WTC11 (cell line): ENCODE results near the gene CTDP1. TPM values are rescaled to one million over a fixed set of nuclear protein-coding genes. Genes with fewer than 3 reads are reported as not detected.

Experiments
- ATAC-seq: fragments of 200-7000 bp; cut with Tn5 transposase; 2 replicates; pipeline ENCODE4 v1.10.0; 2021; ENCODE audit warnings: mild to moderate bottlenecking, moderate library complexity
- CTCF ChIA-PET: fragments of 300-600 bp; sonication (Branson Sonifier 250); formaldehyde crosslinking; loops from one replicate; lab custom pipeline; 2021; ENCODE audit warnings: antibody characterized with exemption; lab: Charles Lee
- POLR2A ChIA-PET: fragments of 350-600 bp; sonication (Branson Sonifier 250); formaldehyde crosslinking; loops from one replicate; lab custom pipeline; 2021; ENCODE audit warnings: antibody characterized with exemption; lab: Charles Lee
- DNase-seq: peaks from one replicate; pipeline ENCODE4 v3.0.0; 2021; ENCODE audit warnings: low spot score
- H3K27ac Mint-ChIP-seq: 2 replicates; pipeline ENCODE4 v1.8.0; 2021; ENCODE audit warnings: mixed read lengths
- H3K27me3 Mint-ChIP-seq: 2 replicates; pipeline ENCODE4 v1.8.0; 2021; ENCODE audit warnings: low read depth, mild to moderate bottlenecking, moderate library complexity, mixed read lengths
- H3K36me3 Mint-ChIP-seq: 2 replicates; pipeline ENCODE4 v1.8.0; 2021; ENCODE audit warnings: mixed read lengths
- H3K4me1 Mint-ChIP-seq: 2 replicates; pipeline ENCODE4 v1.8.0; 2022; ENCODE audit warnings: mixed read lengths
- H3K4me3 Mint-ChIP-seq: 2 replicates; pipeline ENCODE4 v1.8.0; 2021; ENCODE audit warnings: mild to moderate bottlenecking, moderate library complexity, mixed read lengths
- H3K9me3 Mint-ChIP-seq: 2 replicates; pipeline ENCODE4 v1.8.0; 2021; ENCODE audit warnings: mixed read lengths
- FOXP1 ChIP-seq: sonication (generic); formaldehyde crosslinking; IDR thresholded peaks from 2 replicates; pipeline ENCODE4 v1.8.0; 2022; ENCODE audit warnings: missing genetic modification reagents, mild to moderate bottlenecking, moderate library complexity, borderline replicate concordance
- GRHL2 ChIP-seq: fragments of 250-450 bp; sonication (Bioruptor Pico); IDR thresholded peaks from 2 replicates; pipeline ENCODE4 v1.8.0; 2022; ENCODE audit warnings: mild to moderate bottlenecking, moderate library complexity; ENCODE audit not compliant: insufficient replicate concordance, severe bottlenecking
- JUN ChIP-seq: sonication (generic); formaldehyde crosslinking; IDR thresholded peaks from 2 replicates; pipeline ENCODE4 v1.8.0; 2023; ENCODE audit warnings: mild to moderate bottlenecking, missing genetic modification reagents
- MXD4 ChIP-seq: fragments of 250-450 bp; sonication (Bioruptor Pico); IDR thresholded peaks from 2 replicates; pipeline ENCODE4 v1.8.0; 2021; ENCODE audit warnings: mild to moderate bottlenecking, moderate library complexity, borderline replicate concordance
- NFE2L1 ChIP-seq: sonication (generic); formaldehyde crosslinking; IDR thresholded peaks from 2 replicates; pipeline ENCODE4 v1.8.1; 2023; ENCODE audit warnings: missing genetic modification reagents
- NFYB ChIP-seq: sonication (generic); formaldehyde crosslinking; conservative IDR thresholded peaks from 2 replicates; pipeline ENCODE4 v1.8.0; 2022; ENCODE audit warnings: low read depth, missing genetic modification reagents
- NR2C2 ChIP-seq: sonication (generic); formaldehyde crosslinking; IDR thresholded peaks from 2 replicates; pipeline ENCODE4 v1.8.0; 2022; ENCODE audit warnings: mild to moderate bottlenecking, missing genetic modification reagents
- TCF7 ChIP-seq: sonication (generic); formaldehyde crosslinking; IDR thresholded peaks from 2 replicates; pipeline ENCODE4 v1.8.0; 2022; ENCODE audit warnings: mild to moderate bottlenecking, low read depth, missing genetic modification reagents, moderate library complexity
- total RNA-seq: library from RNA; stranded (reverse); gene quantifications from 3 replicates; pipeline ENCODE4 v1.2.3, GENCODE V29; 2021
- TF ChIP-seq, protein P1 (sequence below): fragments of 250-450 bp; sonication (Bioruptor Pico); conservative IDR thresholded peaks from 2 replicates; pipeline ENCODE4 v1.9.0; 2021; ENCODE audit warnings: mild to moderate bottlenecking
- TF ChIP-seq, protein P2 (sequence below): fragments of 250-450 bp; sonication (Bioruptor Pico); IDR thresholded peaks from 2 replicates; pipeline ENCODE4 v1.9.0; 2021; ENCODE audit warnings: mild to moderate bottlenecking, borderline replicate concordance
- TF ChIP-seq, protein P3 (sequence below): sonication (generic); formaldehyde crosslinking; IDR thresholded peaks from 2 replicates; pipeline ENCODE4 v1.8.1; 2022; ENCODE audit warnings: mild to moderate bottlenecking, missing genetic modification reagents, moderate library complexity, borderline replicate concordance
- TF ChIP-seq, protein P4 (sequence below): sonication (generic); formaldehyde crosslinking; IDR thresholded peaks from 2 replicates; pipeline ENCODE4 v1.8.1; 2023; ENCODE audit warnings: mild to moderate bottlenecking, missing genetic modification reagents, moderate library complexity
- TF ChIP-seq, protein P5 (sequence below): sonication (generic); formaldehyde crosslinking; IDR thresholded peaks from 2 replicates; pipeline ENCODE4 v1.8.1; 2023; ENCODE audit warnings: mild to moderate bottlenecking, missing genetic modification reagents

The CTDP1 gene
- total RNA-seq, 1 experiment from 2014 or later, result 39.7 TPM

DNA sequence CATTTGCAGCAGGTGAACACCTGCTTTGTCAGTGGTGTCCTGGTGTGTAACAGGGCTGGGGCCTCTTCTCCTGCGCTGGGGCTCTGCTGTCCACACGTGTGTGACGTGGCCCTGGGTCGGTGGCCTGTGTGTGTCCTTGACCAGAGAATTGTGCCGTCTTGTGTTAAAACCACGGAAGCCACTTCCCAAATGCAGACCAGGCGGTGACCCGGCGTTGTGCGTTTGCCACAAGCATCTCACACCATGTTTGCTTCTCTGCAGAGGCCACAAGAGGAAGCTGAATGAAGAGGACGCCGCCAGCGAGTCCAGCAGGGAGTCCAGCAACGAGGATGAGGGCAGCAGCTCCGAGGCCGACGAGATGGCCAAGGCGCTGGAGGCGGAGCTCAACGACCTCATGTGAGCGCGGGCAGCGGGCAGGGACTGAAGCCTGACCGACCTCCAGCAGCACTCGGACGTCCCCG is 73.8 kb downstream of the CTDP1 start (continued):
- TF ChIP-seq, protein P1, sequence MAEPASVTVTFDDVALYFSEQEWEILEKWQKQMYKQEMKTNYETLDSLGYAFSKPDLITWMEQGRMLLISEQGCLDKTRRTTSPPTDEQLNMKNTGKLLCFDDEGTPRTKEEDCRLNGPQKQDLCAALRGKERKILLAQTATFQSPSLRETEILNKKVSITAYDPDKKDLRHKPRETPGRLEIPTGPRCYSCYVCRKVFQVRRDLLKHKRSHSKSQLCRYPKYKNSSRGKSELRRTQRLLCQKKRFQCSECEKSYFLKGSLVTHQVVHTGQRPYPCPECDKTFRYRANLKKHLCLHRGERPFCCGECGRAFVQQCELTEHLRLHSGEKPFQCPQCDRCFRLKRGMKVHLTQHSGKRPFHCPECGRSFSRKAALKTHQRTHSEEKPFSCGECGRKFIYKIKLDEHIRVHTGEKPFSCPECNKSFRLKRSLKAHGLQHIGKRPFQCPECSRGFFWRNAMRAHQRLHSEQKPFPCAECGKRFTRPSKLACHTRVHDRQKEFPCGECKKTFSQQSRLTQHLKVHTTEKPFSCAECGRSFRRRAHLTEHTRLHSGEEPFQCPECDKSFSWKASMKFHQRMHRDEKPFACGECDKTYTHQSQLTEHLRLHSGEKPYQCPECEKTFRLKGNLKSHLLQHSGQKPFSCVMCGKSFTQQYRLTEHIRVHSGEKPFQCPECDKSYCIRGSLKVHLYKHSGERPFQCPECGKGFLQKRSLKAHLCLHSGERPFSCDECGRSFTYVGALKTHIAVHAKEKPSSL (CRISPR knock-in tag), result no peak
- TF ChIP-seq NFE2L1 (CRISPR knock-in tag) (no peak), GRHL2 (CRISPR knock-in tag) (no peak), NFYB (CRISPR knock-in tag) (no peak), TCF7 (CRISPR knock-in tag) (no peak)
- TF ChIP-seq, protein P2, sequence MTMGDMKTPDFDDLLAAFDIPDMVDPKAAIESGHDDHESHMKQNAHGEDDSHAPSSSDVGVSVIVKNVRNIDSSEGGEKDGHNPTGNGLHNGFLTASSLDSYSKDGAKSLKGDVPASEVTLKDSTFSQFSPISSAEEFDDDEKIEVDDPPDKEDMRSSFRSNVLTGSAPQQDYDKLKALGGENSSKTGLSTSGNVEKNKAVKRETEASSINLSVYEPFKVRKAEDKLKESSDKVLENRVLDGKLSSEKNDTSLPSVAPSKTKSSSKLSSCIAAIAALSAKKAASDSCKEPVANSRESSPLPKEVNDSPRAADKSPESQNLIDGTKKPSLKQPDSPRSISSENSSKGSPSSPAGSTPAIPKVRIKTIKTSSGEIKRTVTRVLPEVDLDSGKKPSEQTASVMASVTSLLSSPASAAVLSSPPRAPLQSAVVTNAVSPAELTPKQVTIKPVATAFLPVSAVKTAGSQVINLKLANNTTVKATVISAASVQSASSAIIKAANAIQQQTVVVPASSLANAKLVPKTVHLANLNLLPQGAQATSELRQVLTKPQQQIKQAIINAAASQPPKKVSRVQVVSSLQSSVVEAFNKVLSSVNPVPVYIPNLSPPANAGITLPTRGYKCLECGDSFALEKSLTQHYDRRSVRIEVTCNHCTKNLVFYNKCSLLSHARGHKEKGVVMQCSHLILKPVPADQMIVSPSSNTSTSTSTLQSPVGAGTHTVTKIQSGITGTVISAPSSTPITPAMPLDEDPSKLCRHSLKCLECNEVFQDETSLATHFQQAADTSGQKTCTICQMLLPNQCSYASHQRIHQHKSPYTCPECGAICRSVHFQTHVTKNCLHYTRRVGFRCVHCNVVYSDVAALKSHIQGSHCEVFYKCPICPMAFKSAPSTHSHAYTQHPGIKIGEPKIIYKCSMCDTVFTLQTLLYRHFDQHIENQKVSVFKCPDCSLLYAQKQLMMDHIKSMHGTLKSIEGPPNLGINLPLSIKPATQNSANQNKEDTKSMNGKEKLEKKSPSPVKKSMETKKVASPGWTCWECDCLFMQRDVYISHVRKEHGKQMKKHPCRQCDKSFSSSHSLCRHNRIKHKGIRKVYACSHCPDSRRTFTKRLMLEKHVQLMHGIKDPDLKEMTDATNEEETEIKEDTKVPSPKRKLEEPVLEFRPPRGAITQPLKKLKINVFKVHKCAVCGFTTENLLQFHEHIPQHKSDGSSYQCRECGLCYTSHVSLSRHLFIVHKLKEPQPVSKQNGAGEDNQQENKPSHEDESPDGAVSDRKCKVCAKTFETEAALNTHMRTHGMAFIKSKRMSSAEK (CRISPR knock-in tag), result no peak
- TF ChIP-seq, protein P3, sequence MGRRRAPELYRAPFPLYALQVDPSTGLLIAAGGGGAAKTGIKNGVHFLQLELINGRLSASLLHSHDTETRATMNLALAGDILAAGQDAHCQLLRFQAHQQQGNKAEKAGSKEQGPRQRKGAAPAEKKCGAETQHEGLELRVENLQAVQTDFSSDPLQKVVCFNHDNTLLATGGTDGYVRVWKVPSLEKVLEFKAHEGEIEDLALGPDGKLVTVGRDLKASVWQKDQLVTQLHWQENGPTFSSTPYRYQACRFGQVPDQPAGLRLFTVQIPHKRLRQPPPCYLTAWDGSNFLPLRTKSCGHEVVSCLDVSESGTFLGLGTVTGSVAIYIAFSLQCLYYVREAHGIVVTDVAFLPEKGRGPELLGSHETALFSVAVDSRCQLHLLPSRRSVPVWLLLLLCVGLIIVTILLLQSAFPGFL (CRISPR knock-in tag), result no peak
- TF ChIP-seq, all 79 proteins: peak for 0

DNA sequence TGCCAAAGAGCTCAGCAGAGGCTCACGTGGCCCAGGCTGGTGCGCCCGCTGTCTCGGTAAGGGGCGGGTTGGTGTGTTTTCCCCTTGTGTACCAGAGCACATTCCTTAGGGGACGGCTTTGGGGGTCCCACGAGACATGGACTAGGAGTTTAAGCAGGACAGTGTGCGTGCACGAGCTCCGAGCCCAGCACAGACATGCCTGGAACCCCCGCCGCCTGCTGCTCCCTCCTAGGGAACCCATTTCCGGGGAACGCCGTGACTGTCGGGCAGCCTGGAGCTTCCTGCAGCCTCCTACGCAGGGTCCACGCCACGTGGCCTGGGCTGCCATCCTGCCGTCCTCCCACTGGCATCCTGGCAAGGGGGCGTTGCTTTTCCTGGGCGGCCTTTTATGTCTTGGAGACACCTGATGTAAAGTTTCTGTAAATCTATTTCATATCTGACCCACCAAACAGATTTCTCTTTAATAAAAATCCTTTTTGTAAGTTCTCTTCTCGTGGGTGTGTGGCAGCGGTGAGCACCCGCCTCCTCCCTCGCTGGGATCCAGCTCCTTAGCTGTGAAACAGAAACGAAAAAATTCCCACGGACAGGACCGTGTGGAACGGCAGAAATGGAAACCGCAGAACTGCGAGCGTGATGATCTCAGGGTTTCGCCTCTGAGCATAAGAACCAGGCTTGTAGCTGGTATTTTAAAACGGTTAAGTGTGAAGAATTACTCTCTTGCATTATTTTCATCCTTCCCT is 74.6 kb downstream of the CTDP1 start:
- H3K27me3 Mint-ChIP-seq, result no peaks in the 10 kb centered on the region
- TF ChIP-seq FOXP1 (CRISPR knock-in tag) (no peak), NR2C2 (CRISPR knock-in tag) (no peak), JUN (CRISPR knock-in tag) (no peak), MXD4 (CRISPR knock-in tag) (no peak)
- TF ChIP-seq, protein P4, sequence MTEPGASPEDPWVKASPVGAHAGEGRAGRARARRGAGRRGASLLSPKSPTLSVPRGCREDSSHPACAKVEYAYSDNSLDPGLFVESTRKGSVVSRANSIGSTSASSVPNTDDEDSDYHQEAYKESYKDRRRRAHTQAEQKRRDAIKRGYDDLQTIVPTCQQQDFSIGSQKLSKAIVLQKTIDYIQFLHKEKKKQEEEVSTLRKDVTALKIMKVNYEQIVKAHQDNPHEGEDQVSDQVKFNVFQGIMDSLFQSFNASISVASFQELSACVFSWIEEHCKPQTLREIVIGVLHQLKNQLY (CRISPR knock-in tag), result no peak
- TF ChIP-seq, protein P5, sequence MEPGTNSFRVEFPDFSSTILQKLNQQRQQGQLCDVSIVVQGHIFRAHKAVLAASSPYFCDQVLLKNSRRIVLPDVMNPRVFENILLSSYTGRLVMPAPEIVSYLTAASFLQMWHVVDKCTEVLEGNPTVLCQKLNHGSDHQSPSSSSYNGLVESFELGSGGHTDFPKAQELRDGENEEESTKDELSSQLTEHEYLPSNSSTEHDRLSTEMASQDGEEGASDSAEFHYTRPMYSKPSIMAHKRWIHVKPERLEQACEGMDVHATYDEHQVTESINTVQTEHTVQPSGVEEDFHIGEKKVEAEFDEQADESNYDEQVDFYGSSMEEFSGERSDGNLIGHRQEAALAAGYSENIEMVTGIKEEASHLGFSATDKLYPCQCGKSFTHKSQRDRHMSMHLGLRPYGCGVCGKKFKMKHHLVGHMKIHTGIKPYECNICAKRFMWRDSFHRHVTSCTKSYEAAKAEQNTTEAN (CRISPR knock-in tag), result no peak
- TF ChIP-seq, all 79 proteins: peak for 0
- Mint-ChIP-seq H3K27ac (no peak overlapping the region), H3K4me1 (no peaks in the 10 kb centered on the region), H3K36me3 (peaks cover 19% of the 10 kb centered on the region), H3K9me3 (peaks cover 4% of the 10 kb centered on the region), H3K4me3 (no peak overlapping the region)
- ChIA-PET POLR2A (no interaction called here), CTCF (no interaction called here)
- ATAC-seq (no peak), DNase-seq (no peak)
